IPS DF 4.7 (cell line): ENCODE data around the gene KIAA0586.
"Not testable (repeated sequence)": the region's sequence is repeated elsewhere in the genome, so short reads cannot be mapped to it uniquely, and the experiment has no call there.

Experiments used
- DNase-seq: peaks from one replicate; pipeline ENCODE4 v3.0.0-alpha.2; 2013; ENCODE audit warnings: low spot score; ENCODE audit errors: extremely low read depth

Gene KIAA0586

GRCh38 chr14:58543253-58543652 is 115.7 kb downstream of the KIAA0586 start:
- DNase-seq, result no peak

DNA sequence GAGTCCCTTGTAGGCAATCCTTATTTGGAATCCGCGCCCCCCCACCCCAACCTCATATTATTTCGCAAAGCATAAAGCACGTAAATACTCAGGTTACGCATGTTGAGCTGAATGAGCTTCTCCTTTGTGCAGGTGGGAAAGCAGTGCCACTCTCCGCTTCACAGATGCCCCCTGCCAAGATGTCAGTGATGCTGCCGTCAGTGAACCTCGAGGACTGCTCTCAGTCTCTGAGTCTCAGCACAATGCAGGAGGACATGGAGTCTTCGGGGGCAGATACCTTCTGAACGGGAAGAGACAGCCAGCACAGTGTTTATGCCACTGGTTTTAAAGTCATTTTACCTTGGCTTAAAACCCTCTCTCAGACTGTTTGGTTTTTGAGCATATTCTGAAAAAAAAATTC is 120.1 kb downstream of the KIAA0586 start:
- no peak for DNase-seq

DNA sequence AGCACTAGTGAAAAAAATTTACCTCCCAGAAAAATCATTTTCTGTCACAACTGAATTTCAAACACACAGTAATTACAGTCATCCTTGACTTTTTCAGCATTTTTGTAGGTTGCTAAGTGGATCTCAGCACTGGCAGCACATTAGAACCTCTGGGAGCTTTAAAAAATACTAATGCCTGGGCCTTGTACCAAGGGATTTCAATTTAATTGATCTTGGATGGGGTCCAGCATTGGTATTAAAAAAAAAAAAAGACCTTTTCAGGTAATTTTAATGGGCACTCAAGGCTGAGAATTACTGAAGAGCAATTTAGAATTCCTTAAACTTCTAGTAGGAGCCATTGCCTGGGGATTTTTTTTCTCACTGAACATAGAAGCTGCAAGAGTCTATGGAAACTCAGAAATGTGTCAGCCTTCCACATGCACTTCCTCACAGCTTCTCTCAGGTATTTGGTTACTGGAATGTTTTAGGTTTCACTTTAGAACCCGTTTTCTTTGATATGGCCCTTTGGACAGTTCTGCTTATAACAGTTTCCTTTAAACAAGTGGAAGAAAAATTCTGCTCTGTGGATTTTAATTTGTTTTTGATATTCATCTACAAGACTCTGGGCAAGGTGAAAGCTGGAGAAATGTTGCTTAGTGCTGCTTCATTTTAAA is 121.7 kb downstream of the KIAA0586 start:
- DNase-seq, result no peak

- no peak for DNase-seq
Observed at GRCh38 chr14:58553959-58554358, 126.4 kb downstream of the KIAA0586 start.

GRCh38 chr14:58555647-58556046 is 128.1 kb downstream of the KIAA0586 start:
- no peak for DNase-seq

- no peak for DNase-seq
Observed at GRCh38 chr14:58557242-58557641, 129.7 kb downstream of the KIAA0586 start.

DNA sequence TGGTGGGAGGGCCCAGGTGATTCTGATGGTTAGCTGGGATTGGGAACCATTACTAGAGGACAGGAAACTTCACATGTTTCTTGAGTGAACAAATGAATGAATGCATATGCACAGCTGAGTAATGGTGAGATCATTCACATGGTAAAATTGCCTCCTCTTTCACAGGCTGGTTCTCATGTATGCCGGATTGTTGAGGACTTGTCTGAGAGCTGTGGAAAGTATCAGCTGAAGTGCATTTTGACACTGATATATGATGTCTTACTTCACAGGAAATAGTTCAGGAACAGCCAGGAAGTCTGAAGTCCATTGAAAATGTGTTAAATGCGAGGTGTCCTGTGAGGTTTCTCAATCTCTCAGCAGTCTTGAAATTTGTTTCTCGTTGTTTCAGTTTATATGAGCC is 132.7 kb downstream of the KIAA0586 start:
- no peak for DNase-seq

GRCh38 chr14:58562141-58562540 is 134.6 kb downstream of the KIAA0586 start:
- DNase-seq, result no peak

GRCh38 chr14:58563978-58564377 is 136.5 kb downstream of the KIAA0586 start:
- no peak for DNase-seq

GRCh38 chr14:58565832-58566231 is 138.3 kb downstream of the KIAA0586 start:
- no peak for DNase-seq

DNA sequence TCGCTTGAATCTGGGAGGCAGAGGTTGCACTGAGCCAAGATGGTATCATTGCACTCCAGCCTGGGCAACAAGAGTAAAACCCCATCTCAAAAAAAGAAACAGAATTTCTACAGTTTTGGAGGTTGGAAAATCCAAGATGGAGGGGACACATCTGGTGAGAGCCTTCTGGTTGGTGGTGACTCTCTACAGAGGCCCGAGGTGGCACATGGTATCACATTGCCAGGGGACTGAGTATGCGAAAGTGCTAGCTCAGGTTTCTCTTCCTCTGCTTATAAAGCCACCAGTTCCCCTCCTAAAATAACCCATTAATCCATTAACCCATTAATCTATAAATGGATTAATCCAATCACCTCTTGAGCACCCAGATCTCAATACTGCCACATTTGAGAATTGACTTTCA is 139.5 kb downstream of the KIAA0586 start:
- DNase-seq, result no peak

GRCh38 chr14:58568322-58568721 is 140.8 kb downstream of the KIAA0586 start:
- no peak for DNase-seq

DNA sequence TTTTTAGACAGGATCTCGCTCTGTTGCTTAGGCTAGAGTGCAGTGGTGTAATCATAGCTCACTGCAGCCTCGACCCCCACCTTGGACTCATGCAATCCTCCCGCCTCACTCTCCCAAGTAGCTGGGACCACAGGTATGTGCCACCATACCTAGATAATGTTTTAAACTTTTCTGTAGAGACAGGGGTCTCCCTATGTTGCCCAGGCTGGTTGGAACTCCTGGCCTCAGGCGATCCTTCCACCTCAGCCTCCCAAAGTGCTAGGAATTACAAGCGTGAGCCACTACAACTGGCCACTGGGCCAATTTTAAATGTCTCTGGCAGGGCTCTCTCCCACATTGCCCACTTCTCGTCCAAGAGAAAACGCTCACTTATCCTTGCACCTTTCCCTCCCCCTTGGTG is 143.7 kb downstream of the KIAA0586 start:
- no peak for DNase-seq

DNA sequence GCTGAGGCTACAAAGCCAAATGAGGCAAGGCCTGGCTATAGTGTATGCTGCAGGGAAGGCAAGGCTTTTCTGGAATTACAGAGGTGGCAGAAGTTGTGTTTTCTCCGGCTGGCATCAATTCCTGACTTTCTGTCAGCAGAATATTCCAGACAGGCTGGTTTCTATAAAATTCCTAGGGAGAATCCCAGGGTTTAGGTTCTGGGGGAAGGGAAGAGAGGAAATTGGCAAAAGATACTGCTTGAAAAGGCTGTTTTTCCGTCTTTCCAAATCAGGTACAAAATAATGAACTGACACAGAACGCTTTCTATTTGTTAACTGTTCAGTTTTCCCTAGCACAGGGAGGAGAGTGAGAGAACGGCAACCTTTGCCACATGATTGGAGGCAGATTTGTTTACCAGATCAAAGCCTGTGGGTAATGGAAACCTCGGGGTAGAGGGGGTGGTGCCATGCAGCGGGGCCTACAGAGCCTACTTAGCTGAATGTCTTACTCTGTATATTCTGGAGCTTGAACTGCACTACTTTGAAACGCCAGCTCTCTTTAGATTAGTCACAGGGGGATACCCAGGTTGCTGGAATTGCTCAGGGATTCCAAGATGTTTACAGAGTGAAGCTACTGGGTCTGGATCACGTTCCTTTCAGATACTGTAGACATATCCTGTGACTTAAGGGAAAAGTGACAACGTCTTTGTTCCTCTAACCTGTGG is 144.4 kb downstream of the KIAA0586 start:
- DNase-seq, result no peak

DNA sequence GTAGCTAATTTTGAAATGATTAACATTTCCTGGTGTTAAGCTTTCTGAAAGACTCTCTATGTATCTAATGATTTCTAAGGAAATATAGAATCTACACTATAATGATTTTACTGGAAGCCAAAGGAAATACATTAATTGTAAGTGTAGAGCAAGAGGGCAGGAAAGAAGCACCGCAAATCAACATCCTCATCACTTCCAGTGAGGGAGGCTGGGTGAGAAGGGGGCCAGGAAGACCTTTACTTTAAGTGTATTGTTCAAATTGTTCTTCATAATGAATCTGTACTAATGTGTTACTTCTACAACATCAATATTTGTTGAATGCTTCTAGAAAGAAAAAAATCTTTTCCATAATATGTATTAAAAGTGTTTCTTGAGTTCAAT is 144.9 kb downstream of the KIAA0586 start:
- no peak for DNase-seq

DNA sequence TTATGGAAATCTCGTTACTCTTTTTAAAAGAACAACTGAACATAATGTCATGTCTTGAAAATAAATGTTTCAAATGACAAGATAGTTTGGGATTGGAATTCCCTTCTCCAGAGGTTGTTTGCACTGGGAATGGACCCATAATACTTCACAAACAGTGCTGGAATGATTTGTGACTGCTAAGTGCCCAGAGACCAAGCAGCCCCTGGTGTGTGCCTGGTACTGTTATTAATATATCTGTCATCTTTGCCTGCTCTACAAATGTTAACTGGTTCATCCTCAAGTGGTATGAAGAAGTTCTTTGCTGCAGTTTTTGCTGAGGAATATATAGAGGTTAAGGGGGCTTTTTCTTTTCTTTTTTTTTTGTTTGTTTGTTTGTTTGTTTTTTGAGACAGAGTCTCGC is 145.3 kb downstream of the KIAA0586 start:
- DNase-seq, result no peak

- DNase-seq, result no peak
Observed at GRCh38 chr14:58574623-58575022, 147.1 kb downstream of the KIAA0586 start.

DNA sequence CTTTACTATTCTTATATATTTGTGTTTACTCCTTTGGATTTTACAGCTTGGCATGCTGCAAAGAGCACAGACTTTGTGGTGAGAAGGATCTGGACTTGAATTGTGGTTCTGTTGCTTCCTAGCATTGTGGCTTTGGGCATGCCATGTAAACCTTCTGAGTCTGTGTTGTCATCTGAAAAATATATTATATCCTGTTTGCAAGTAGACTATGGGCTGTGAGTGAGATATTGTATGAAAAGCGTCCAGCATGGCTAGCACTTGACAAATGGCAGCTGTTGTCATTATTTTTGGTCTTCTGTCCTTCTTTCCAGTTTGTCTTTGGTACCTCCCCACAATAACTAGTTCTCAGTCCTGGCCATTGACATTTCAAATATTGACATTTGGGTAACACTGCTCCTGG is 148.4 kb downstream of the KIAA0586 start:
- DNase-seq, result no peak

- DNase-seq, result not testable (repeated sequence)
Observed at GRCh38 chr14:58580035-58580434, 152.5 kb downstream of the KIAA0586 start.

DNA sequence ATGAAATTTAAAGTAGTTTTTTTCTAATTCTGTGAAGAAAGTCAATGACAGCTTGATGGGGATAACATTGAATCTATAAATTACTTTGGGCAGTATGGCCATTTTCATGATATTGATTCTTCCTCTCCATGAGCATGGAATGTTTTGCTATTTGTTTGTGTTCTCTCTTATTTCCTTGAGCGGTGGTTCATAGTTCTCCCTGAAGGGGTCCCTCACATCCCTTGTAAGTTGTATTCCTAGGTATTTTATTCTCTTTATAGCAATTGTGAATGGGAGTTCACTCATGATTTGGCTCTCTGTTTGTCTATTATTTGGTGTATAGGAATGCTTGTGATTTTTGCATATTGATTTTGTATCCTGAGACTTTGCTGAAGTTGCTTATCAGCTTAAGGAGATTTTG is 153.9 kb downstream of the KIAA0586 start:
- DNase-seq, result not testable (repeated sequence)

DNA sequence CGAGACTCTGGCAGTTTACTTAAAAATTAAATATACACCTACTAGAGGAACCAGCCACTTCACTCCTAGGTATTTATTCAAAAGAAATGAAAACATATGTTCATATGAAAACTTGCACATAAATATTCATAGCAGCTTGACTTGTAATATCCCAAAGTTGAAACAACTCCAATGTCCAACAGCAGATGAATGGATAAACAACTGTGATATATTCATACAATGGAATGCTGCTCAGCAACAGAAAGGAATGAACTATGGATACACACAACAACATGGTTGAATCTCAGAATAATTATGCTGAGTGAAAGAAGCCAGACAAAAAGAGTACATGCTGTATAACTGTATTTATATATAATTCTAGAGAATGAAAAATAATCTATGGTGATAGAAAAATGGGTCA is 156.9 kb downstream of the KIAA0586 start:
- DNase-seq, result no peak

- no peak for DNase-seq
Observed at GRCh38 chr14:58587271-58587670, 159.8 kb downstream of the KIAA0586 start.

GRCh38 chr14:58588321-58588720 is 160.8 kb downstream of the KIAA0586 start:
- not testable (repeated sequence) for DNase-seq
